H1 (cell line): Measurements from ENCODE around the gene POLR1F. TPM values are rescaled to one million over a fixed set of nuclear protein-coding genes. Genes with fewer than 3 reads are reported as not detected.

Experiments used
- POLR2A ChIP-seq, 2 experiments: IDR thresholded peaks; 1 replicate in 1 of 2; 2 replicates in 1 of 2; pipeline ENCODE4 v1.6.1; 2011; ENCODE audit warnings: low read depth in 2 of 2, low read length in 2 of 2, mild to moderate bottlenecking in 2 of 2; ENCODE audit errors: control extremely low read depth in 1 of 2
- RNF2 ChIP-seq: fragments of 200-900, 300-1000 bp; sonication (generic); IDR thresholded peaks from 2 replicates; pipeline ENCODE4 v1.7.1; 2016; ENCODE audit warnings: borderline replicate concordance, low read depth, mild to moderate bottlenecking, antibody characterized with exemption, low read length; ENCODE audit not compliant: poor library complexity, severe bottlenecking; ENCODE audit errors: missing control alignments
- polyA plus RNA-seq, 7 experiments: library from polyadenylated mRNA; depleted of rRNA in 3 of 7; stranded (reverse) in 5 of 7; unstranded in 2 of 7; fragments of >200 nt in 5 of 7; fragments of 200-250 nt in 2 of 7; gene quantifications; 1 replicate in 5 of 7; 2 replicates in 1 of 7; 4 replicates in 1 of 7; pipeline versions ENCODE4 v1.2.1 to v1.2.3, GENCODE V29; 2011 to 2013; ENCODE audit warnings: missing spikeins in 2 of 7, mixed read lengths in 2 of 7
- total RNA-seq: library from RNA; stranded (reverse); fragmentation: NEBNext Ultra II Directional; extraction: Animal tissue kit (Norgen Biotek cat#: 25700); gene quantifications from 2 replicates; pipeline ENCODE4 v1.2.1, GENCODE V29; 2021

The POLR1F gene
- total and polyA plus RNA-seq, 2 of the 8 experiments (the other 6 are each of a cell fraction or from before 2014, with no cell fraction given) = 11.2 to 24.6 TPM

- TF ChIP-seq RNF2 (no peak), POLR2A (IDR thresholded peaks at IDR 0.05; ENCODE audit: control extremely low read depth in 1 of 2, low read depth in 2 of 2, low read length in 2 of 2) (no peak)
- TF ChIP-seq, all 59 proteins: peak for 2
These were observed 43.3 kb downstream of the POLR1F start (continued) for GRCh38 chr7:19665399-19666008.
